D721Med (cell line): ENCODE data around the gene NIPAL3.

Experiments
- DNase-seq: peaks from one replicate; pipeline ENCODE4 v3.0.0; 2011; ENCODE audit warnings: low spot score; ENCODE audit not compliant: insufficient read length
- FAIRE-seq: peaks from 2 replicates; lab custom pipeline; 2011; peaks lifted over from hg19 to GRCh38; lab: Jason Lieb, UNC
- CTCF ChIP-seq: IDR thresholded peaks from 2 replicates; pipeline ENCODE4 v1.5.1; 2012; ENCODE audit warnings: mild to moderate bottlenecking, control low read depth; ENCODE audit not compliant: insufficient read depth; ENCODE audit errors: missing control alignments

NIPAL3 gene

GRCh38 chr1:24413350-24414163, 2.0 kb upstream of the NIPAL3 start, which contains the start of gene STPG1:
Gene STPG1 (minus strand): TSS chr1:24413782. CDS start chr1:24401388, 12,394 bp downstream.
- DNase-seq: peak; percentile 47
- FAIRE-seq: no peak

GRCh38 chr1:24414775-24415333, 748 bp upstream of the NIPAL3 start:
- DNase-seq (no peak), FAIRE-seq (no peak)
- no peak for TF ChIP-seq CTCF

More at GRCh38 chr1:24413350-24414163, 2.0 kb upstream of the NIPAL3 start, which contains the start of gene STPG1:
- TF ChIP-seq CTCF: no peak

GRCh38 chr1:24415910-24416665, 486 bp downstream of the NIPAL3 start:
- no peak for DNase-seq
- FAIRE-seq: no peak
- no peak for TF ChIP-seq CTCF

- TF ChIP-seq CTCF: no peak
- FAIRE-seq (no peak), DNase-seq (no peak)
Measured at GRCh38 chr1:24416666-24417391, 1.2 kb downstream of the NIPAL3 start.

GRCh38 chr1:24417681-24418080, 2.1 kb downstream of the NIPAL3 start:
- DNase-seq (no peak), FAIRE-seq (no peak)

More at GRCh38 chr1:24417681-24418080, 2.1 kb downstream of the NIPAL3 start:
- TF ChIP-seq CTCF: no peak
